Fibroblast of lung (primary cell): Measurements from ENCODE around the gene CWC25.
"Not testable (repeated sequence)": the region's sequence is repeated elsewhere in the genome, so short reads cannot be mapped to it uniquely, and the experiment has no call there.

Experiments
- EZH2 ChIP-seq: IDR thresholded peaks from 2 replicates; pipeline ENCODE4 v1.5.1; 2012; ENCODE audit warnings: low read length, control low read depth, mild to moderate bottlenecking; ENCODE audit errors: missing control alignments
- TF ChIP-seq, protein P1 (sequence below), 2 donors: IDR thresholded peaks in 1 of 2; conservative IDR thresholded peaks in 1 of 2; 1 replicate in 1 of 2; 2 replicates in 1 of 2; pipeline ENCODE4 v1.5.1; 2011 to 2012; ENCODE audit warnings: low read length in 2 of 2, control low read depth in 1 of 2, inconsistent platforms in 1 of 2, low read depth in 1 of 2, mild to moderate bottlenecking in 1 of 2

GRCh38 chr17:38790148-38790707 is 34.9 kb downstream of the CWC25 start:
- TF ChIP-seq, protein P1, sequence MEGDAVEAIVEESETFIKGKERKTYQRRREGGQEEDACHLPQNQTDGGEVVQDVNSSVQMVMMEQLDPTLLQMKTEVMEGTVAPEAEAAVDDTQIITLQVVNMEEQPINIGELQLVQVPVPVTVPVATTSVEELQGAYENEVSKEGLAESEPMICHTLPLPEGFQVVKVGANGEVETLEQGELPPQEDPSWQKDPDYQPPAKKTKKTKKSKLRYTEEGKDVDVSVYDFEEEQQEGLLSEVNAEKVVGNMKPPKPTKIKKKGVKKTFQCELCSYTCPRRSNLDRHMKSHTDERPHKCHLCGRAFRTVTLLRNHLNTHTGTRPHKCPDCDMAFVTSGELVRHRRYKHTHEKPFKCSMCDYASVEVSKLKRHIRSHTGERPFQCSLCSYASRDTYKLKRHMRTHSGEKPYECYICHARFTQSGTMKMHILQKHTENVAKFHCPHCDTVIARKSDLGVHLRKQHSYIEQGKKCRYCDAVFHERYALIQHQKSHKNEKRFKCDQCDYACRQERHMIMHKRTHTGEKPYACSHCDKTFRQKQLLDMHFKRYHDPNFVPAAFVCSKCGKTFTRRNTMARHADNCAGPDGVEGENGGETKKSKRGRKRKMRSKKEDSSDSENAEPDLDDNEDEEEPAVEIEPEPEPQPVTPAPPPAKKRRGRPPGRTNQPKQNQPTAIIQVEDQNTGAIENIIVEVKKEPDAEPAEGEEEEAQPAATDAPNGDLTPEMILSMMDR (conservative IDR thresholded peaks at IDR 0.05 in 1 of 2, IDR thresholded peaks at IDR 0.05 in 1 of 2; ENCODE audit: low read depth in 1 of 2, low read length in 2 of 2): not testable (repeated sequence)
- TF ChIP-seq EZH2: not testable (repeated sequence)
